SU-DHL-6 (cell line): ENCODE data around the gene SLC16A4.

Source experiments
- CTCF ChIP-seq: fragments of 200-600 bp; sonication (generic); IDR thresholded peaks from one replicate; pipeline ENCODE4 v1.5.1; 2017; ENCODE audit warnings: antibody characterized with exemption, mild to moderate bottlenecking, low read length, moderate library complexity; ENCODE audit not compliant: insufficient read depth, poor library complexity, severe bottlenecking
- EZH2phosphoT487 ChIP-seq: fragments of 200-600 bp; sonication (generic), shearing (Covaris generic); conservative IDR thresholded peaks from 2 replicates; pipeline ENCODE4 v1.6.1; 2018; ENCODE audit warnings: mild to moderate bottlenecking, antibody characterized with exemption, low read length, moderate library complexity, mixed read lengths

- TF ChIP-seq CTCF (no peak), EZH2phosphoT487 (no peak)
Observed at GRCh38 chr1:110361856-110362255, 29.0 kb downstream of the SLC16A4 start.
